HG03039 (cell line): Measurements from ENCODE around the gene HTR1E.
"Not testable (repeated sequence)": the region's sequence is repeated elsewhere in the genome, so short reads cannot be mapped to it uniquely, and the experiment has no call there.

Experiments used
- ATAC-seq: cut with Tn5 transposase; IDR thresholded peaks from one replicate; pipeline ENCODE4 v1.9.1; 2021; ENCODE audit warnings: mild to moderate bottlenecking, moderate library complexity; ENCODE audit not compliant: unreplicated experiment

HTR1E gene, protein sequence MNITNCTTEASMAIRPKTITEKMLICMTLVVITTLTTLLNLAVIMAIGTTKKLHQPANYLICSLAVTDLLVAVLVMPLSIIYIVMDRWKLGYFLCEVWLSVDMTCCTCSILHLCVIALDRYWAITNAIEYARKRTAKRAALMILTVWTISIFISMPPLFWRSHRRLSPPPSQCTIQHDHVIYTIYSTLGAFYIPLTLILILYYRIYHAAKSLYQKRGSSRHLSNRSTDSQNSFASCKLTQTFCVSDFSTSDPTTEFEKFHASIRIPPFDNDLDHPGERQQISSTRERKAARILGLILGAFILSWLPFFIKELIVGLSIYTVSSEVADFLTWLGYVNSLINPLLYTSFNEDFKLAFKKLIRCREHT

DNA sequence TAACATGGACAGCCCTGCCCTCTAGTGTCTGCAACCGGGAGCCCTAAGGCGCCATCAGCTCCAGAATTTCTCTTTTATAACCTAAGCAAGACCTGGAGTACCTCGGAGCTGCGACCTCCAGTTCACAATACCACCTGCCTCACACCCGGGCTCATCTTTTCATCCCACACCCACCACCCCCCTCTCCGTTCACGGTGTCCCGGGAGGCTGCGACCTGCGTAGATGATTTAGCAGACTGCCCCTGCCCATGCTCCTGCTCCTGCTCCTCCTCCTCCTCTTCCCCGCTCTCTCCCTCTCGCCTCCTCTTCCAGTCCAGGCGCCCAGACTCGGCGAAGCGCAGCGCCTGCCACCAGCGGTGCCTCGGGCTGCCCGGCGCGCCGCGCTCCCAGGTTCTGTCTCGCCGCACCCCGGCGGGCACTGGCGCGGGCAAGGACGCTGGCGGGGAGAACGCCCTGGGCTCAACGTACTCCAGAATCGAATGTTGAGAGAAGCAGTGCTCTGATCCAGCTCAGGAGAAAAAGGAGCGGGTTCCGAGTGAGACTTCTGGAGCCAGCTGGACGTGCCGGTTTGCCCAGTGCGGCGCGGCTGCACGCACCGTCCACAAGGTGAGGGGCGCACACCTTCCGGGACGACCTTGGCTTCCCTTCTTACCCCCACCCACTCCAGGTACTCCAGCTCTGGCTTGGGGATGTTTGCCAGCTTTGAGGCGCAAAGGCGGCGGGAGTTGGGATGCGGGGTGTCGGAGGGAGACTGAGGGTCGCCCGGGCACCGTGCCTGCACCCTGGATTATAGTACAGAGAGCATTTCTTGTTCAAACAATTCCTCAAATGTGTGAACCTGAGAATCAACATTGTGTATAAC, at the start of gene HTR1E:
Gene HTR1E, plus strand, starts transcription at position 310 of the 861 bp plus-strand sequence. CDS start 77,807 bp downstream, outside the sequence.
- no peak for ATAC-seq

DNA sequence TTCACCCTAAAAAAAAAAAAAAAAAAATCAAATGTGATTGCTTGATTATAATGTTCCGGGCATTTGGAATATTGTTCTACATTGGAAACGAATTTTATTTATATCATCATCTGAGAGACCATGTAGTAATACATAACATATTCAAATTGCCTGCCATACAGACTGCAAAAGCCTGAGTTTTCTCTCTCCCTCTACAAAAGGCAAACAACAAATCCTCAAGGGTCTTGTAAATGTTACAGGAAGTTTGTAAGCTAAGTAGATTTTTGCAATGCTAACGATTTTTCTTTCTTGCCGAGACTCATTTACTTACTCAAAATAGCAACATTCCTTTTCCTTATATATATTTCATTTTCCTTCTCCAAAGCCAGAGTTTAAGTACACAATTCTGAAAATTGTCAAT, 49.0 kb upstream of the HTR1E start:
- no peak for ATAC-seq

DNA sequence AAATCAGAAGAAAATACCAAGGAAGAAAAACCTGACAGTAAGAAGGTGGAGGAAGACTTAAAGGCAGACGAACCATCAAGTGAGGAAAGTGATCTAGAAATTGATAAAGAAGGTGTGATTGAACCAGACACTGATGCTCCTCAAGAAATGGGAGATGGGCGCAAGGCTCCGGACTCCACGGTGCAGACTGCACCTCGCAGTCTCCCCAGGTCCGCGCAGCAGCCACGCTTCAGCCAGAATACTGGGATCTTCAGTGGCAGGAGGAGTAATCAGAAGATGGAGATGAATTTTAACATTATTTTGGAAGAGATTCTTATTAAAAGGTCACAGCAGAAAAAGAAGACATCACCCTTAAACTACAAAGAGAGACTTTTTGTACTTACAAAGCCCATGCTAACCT, 40.1 kb upstream of the HTR1E start:
- not testable (repeated sequence) for ATAC-seq

DNA sequence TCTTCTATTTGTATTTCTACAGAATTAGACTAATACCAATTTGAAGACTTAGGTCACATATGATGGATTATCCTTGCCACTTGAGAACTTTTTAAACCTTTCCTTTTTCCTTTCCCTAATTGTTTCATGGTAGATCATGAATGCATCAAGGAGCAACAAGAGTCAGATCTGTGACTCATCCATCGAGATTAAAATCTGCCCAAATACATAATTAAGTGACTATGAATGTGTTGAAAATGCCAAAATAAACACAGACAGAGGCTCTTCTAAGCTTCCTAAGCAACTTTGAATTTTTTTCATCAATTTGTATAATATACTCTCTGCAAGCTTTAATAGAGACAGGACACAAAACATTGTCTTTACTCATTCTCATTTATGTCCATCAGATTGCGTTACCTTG, 23.5 kb upstream of the HTR1E start:
- ATAC-seq: no peak

DNA sequence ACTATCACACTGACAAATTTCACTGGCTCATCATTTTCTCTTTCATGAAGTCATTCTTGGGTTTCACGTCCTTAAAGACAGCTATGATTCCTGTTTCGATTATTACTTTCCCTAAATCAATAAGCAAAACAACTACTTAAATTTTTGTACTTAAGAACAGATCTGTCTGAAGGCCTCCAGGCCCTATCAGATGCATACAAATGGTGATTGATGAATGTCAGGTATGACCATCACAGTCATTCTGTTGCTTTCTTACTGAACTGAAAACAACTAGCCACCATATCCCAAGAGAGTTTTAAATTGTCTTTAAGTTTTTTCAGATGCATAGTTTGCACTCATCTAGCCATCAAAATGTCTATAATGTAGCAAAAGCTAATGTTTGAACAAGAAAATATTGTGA, 20.9 kb upstream of the HTR1E start:
- ATAC-seq: no peak

DNA sequence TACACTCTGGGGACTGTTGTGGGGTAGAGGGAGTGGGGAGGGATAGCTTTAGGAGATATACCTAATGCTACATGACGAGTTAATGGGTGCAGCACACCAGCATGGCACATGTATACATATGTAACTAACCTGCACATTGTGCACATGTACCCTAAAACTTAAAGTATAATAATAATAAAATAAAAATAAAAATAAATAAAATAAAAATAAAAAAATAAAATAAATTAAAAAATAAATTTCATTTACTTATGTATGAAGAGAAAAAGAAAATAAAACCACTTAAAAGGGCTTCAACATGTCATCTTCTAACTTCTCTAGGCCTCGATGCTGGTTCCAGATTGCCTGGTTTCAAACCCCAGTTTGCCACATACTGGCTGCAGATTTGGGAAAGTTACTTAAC, 10.2 kb upstream of the HTR1E start:
- ATAC-seq: not testable (repeated sequence)

DNA sequence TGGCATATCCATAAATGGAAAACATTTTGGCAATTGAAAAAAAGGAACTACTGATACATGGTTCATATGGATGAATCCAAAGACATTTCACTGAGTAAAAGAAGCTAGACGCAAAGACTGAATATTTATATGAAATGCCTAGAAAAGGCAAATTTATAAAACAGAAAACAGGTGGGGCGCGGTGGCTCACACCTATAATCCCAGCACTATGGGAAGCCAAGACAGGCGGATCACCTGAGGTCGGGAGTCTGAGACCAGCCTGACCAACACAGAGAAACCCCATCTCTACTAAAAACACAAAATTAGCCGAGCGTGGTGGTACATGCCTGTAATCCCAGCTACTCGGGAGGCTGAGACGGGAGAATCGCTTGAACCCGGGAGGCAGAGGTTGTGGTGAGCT, 9.5 kb upstream of the HTR1E start:
- ATAC-seq: not testable (repeated sequence)

DNA sequence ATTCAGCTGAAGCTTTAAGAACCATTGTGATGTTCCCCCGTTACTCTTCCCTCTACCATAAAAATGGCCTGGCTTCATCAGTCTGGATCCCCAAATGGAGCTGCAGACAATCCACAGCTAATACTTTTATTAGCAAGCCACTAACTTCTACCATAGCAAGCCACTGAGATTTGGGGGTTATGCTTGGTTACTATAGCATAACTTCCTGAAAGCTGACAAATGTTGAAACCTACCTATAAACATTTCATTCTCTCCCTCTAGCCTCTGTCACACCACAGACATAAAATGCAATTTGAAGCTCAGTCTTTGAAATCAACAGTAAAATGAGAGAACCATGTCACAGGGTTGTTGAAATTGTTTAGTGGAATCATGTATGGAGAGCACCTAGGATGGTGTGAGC, 3.0 kb upstream of the HTR1E start:
- ATAC-seq: no peak

DNA sequence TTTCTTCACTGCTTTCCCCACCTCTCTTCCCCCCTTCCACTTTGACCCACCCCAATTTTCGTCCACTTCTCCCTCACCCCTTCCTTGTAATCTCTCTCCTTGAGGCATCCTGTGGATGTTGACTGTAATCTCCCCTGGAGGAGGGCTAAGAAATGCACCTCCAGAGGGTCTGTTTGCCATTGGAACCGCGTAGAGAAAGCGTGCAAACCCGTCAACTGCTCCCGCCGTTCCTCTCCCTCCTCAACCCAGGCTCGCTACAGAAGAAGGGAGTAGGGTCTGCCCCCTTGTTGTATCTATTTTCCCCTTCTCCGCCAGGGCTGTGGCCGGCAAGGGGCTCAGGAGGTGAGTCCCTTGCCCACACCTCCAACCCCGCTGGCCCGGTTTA, 502 bp upstream of the HTR1E start:
- no peak for ATAC-seq

DNA sequence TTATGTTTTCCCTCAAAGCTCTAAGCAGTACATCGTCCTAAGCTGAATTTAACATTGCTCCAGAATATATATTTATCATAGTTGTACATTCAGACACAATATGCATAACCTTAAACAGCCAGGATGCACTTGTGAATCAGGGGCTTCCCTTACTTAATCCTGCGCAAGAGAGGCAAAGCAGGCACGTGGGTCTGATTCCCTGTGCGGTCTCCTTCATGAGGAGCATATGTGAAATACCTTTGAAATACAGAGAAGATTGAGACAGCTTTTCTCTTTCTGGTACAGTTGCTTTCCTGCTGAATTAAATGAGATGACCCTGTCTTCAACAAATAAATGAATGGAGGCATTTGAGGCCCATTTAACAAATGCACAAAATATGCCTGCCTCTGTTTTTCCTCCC, 1.5 kb downstream of the HTR1E start:
- no peak for ATAC-seq

DNA sequence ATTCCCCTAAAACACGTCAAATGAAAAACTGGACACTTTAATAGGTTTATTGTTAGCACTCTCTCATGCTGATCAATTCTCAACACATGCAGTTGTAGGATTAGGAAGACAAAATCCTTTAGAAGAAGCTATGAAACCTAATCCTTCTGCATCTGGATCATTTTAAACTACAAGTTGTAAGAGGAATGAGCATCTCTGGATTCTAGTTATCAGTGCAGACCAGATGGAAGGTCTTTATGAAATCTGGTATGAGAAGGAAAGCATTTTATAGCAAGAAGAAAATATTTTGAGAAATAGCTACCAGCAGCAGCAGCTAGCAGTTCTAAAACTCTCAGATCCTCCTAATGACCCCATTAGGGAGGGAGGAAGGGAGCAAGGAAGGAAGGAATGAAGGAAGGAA, 4.1 kb downstream of the HTR1E start:
- ATAC-seq: no peak

DNA sequence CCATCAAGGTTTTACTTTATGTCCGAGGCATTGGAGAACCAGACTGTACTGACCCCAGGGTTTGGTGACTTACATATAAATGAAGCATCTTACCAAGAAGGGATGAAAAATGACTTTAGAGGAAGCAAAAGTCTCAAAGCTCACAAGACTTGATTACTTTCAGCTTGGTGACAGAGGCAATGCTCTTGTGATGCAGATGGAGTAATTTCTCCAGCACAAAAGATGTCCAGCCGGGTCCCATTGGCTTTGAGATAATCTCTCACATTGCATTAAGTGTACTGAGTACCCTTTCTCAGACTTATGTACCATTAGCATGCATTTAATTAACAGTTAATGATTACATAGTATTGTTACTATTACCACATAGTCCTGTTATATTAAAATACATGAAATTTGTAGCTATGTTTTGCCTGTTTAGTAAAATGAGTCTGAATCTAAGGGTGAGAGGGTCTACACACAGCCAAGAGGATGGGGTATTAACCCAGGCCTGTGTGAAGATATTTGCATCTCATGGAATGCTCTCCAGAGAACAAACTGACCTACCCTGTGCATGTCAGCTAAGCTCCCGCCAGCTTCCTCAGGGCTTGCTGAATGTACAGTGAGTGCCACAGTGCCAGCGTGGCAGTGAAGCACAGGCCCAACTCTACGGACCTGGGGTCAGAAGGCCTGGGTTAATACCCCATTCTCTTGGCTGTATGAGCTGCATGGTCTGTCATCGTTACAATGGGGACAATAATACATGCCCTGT, 5.6 kb downstream of the HTR1E start:
- ATAC-seq: no peak

DNA sequence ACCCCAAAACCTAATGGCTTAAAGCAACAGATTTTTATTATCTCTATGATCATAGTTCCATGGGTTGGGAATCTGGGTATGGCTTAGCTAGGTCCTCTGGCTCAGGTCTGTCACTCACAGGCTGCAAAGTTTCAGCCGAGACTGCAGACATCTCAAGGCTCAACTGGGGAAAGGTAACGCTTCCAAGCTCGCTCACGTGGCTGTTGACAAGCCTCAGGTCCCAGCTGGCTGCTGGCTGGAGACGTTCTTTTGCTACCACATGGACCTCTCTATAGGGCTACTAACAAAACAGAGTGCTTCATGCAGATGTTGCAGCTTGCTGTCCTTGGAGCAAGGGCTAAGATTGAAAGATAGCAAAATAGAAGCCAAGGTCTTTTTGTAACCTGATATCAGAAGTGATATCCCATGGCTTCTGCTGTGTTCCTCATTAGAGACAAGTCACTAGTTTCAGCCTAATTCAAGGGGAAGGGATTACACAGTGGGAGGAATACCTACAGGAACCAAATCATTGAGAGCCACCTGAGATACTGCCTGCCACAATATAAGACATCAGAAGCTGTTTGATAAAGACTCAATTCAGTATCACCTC, 6.6 kb downstream of the HTR1E start:
- no peak for ATAC-seq

DNA sequence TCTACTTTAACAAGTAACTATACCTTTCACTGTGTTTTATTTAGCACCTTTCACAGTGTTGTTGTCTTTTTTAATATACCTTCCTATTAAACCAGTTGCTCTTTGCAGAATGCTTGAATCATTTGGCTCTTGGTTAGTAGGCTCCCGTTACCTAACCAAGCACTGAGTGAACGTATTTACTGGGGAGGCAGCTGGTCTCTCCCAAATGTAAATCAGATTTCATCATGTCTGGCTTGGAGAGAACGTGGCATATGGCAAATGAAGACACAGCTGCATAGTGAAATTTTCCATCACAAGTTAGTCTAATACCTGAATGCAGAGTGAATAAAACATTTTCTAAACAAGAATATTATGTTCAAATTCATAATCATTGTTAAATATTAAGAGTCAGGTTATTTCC, 12.4 kb downstream of the HTR1E start:
- no peak for ATAC-seq

DNA sequence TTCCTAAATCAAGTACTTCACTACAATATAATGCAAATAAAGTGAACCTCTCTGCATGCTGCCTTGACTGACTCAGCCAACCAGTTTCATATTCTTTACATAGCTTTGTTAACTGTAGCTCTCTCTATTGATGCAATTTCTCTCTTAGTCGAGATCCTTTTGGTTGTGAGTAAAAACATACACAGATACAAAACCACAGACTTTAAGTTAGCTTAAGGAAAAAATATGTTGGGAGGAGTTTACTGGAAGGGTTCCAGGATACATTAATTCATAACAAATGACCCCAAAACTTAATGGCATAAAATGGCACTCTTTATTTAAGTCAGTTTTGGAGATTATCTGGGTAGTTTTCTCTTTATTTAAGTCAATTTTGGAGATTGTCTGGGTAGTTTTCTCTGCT, 15.7 kb downstream of the HTR1E start:
- ATAC-seq: no peak

DNA sequence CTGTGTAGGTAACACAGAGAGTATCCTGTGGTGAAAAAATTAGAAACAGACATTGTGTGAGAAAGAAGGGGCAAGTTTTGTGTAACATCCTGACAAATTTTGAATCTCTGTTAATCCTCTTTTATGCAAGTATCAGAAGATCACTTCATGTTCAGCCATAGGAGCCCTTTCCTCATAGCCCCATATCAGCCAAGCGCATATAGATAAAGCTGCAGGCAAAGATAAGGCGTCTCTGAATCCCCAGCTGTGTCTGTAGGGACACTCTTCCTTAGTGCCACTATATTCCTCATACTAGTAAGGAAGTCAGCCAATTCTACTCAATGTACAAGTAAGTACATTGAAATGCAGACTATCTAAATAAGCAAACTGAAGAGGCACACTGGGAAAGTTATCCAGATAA, 22.3 kb downstream of the HTR1E start:
- no peak for ATAC-seq

DNA sequence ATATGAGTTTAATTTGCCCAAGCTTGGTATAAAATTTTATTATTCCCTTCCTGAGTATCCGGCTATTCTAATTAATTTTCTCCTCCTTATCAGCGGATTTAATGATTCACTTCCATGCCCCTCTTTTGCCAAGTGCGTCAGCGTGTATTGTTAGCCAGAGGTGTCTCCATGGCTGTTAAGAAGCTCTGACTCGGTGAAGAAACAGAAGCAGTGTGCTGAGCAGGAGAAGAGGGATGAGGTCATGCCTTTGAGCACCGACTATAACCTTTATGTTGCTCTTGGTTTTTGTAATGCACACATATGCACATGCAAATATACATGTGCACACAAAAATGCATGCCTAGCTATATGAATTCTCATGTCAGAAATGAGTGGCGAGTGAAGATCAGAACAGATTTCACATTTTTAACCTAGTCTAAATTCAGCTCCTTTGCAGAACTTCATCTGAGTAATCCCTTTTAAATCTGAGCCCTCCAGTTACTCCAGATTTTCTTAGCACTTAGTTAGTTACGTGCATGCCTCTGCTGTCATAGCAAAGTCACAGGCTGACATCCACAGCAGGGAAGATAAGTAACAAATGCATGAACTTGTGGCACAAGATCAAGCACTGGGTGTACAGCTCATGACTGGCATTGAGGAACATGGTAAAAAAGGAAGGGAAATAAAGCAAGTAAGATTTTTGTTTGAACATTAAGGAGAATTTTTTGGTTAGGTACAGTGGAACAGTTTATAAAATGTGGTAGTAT, 24.3 kb downstream of the HTR1E start:
- ATAC-seq: no peak

DNA sequence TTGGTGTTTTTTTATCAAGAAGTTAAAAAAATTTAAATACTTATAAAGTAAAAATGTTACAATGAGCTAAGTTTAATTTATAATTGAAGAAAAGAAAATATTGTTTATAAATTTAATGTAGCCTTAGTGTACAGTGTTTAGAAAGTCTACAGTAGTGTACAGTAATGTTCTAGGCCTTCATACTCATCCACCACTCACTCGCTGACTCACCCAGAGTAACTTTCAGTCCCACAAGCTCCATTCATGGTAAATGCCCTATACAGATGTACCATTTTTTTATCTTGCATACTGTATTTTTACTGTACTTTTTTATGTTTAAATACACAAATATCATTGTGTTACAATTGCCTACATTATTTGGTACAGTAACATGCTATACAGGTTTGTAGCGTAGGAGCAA, 26.0 kb downstream of the HTR1E start:
- no peak for ATAC-seq

DNA sequence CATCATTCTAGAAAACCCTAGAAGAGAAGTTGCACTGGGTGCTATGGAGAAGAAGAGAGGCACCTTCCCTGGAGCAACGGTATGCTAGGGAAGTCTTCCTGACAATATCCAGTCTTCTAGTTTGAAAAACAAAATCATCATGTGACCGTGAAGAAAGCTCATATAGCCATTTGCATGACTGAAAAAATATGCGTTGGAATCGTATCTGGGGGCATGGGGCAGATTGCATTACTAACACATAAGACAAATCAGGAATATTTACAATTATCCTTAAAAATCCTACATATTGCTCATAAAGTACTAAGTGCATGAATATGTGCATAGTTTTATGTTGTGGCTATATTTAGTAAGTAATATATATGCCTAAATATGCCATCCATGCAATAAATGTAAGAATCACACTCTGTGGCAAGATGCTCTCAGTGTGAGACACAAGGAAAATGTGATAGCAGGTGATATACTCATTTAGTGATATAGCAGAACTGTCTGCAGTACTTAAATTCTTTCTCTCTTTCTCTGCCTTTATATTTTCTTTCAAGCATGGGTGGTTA, 26.8 kb downstream of the HTR1E start:
- ATAC-seq: no peak

DNA sequence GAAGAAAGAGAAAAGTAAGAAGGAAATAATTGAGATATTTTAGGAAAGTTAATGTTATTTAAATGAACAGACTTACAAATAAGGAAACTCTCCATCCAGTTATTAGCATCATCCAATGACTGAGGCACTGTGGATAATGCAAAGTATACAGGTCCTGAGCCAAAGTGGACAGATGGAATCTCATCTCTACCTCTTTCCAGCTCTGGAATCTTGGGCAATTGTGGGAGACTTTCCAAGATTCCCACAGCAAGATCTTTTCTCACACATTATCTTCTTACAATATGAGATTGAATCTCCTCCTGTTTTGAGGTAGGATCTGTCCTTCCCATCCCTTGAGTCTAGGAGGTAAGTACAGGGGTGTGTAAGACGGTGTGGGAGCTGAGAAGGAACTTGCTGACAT, 28.9 kb downstream of the HTR1E start:
- ATAC-seq: no peak
